Gastroesophageal sphincter (tissue), 3 donors: ENCODE results near the gene DENND1C.

ENCODE experiments used
- POLR2AphosphoS5 ChIP-seq: sonication (generic); formaldehyde crosslinking; IDR thresholded peaks from one replicate; pipeline ENCODE4 v1.6.1; 2017; ENCODE audit warnings: antibody characterized with exemption
- TF ChIP-seq, protein P1 (sequence below), 4 experiments: fragments of 200-600 bp in 2 of 4; fragments of 450-650 bp in 2 of 4; sonication (generic) in 1 of 4; IDR thresholded peaks; one replicate each; pipeline ENCODE4 v1.5.1; 2017 to 2019; ENCODE audit warnings: antibody characterized with exemption in 4 of 4, mild to moderate bottlenecking in 2 of 4, moderate library complexity in 2 of 4

DNA sequence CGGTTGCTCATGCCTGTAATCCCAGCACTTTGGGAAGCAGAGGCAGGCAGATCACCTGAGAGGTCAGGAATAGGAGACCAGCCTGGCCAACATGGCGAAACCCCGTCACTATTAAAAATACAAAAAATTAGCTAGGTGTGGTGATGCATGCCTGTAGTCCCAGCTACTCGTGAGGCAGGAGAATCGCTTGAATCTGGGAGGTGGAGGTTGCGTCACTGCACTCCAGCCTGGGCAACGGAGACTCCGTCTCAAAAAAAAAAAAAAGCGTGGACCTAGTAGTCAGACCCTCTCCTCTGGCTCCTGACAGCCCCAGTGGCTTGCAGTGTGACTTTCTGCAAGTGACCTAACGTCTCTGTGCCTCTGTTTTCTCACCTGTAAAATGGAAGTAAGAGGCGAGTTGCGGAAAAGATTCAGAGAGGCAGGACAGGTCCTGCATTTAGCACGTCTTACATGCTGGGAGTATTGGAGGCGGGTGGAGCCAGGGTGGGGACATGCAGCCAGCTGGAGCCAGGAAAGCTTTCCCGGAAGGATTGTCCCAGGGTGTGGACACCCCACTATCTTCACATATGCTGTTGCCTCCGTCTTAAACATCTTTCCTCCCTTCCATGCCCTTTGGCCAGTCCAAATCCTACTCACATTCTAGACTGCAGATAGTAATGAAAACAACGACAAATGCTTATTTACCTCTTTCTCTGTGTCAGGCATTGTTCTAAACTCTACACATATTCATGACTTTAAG is 17.6 kb upstream of the DENND1C start:
- TF ChIP-seq POLR2AphosphoS5 = no peak
- TF ChIP-seq, protein P1, sequence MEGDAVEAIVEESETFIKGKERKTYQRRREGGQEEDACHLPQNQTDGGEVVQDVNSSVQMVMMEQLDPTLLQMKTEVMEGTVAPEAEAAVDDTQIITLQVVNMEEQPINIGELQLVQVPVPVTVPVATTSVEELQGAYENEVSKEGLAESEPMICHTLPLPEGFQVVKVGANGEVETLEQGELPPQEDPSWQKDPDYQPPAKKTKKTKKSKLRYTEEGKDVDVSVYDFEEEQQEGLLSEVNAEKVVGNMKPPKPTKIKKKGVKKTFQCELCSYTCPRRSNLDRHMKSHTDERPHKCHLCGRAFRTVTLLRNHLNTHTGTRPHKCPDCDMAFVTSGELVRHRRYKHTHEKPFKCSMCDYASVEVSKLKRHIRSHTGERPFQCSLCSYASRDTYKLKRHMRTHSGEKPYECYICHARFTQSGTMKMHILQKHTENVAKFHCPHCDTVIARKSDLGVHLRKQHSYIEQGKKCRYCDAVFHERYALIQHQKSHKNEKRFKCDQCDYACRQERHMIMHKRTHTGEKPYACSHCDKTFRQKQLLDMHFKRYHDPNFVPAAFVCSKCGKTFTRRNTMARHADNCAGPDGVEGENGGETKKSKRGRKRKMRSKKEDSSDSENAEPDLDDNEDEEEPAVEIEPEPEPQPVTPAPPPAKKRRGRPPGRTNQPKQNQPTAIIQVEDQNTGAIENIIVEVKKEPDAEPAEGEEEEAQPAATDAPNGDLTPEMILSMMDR (IDR thresholded peaks at IDR 0.05) = no peak
